WTC11 (cell line): Measurements from ENCODE around the gene HEPHL1. TPM values are rescaled to one million over a fixed set of nuclear protein-coding genes. Genes with fewer than 3 reads are reported as not detected.

Experiments used
- ATAC-seq: fragments of 200-7000 bp; cut with Tn5 transposase; 2 replicates; pipeline ENCODE4 v1.10.0; 2021; ENCODE audit warnings: mild to moderate bottlenecking, moderate library complexity
- CTCF ChIA-PET: fragments of 300-600 bp; sonication (Branson Sonifier 250); formaldehyde crosslinking; loops from one replicate; lab custom pipeline; 2021; ENCODE audit warnings: antibody characterized with exemption; lab: Charles Lee
- POLR2A ChIA-PET: fragments of 350-600 bp; sonication (Branson Sonifier 250); formaldehyde crosslinking; loops from one replicate; lab custom pipeline; 2021; ENCODE audit warnings: antibody characterized with exemption; lab: Charles Lee
- DNase-seq: peaks from one replicate; pipeline ENCODE4 v3.0.0; 2021; ENCODE audit warnings: low spot score
- H3K27ac Mint-ChIP-seq: 2 replicates; pipeline ENCODE4 v1.8.0; 2021; ENCODE audit warnings: mixed read lengths
- H3K27me3 Mint-ChIP-seq: 2 replicates; pipeline ENCODE4 v1.8.0; 2021; ENCODE audit warnings: low read depth, mild to moderate bottlenecking, moderate library complexity, mixed read lengths
- H3K36me3 Mint-ChIP-seq: 2 replicates; pipeline ENCODE4 v1.8.0; 2021; ENCODE audit warnings: mixed read lengths
- H3K4me1 Mint-ChIP-seq: 2 replicates; pipeline ENCODE4 v1.8.0; 2022; ENCODE audit warnings: mixed read lengths
- H3K4me3 Mint-ChIP-seq: 2 replicates; pipeline ENCODE4 v1.8.0; 2021; ENCODE audit warnings: mild to moderate bottlenecking, moderate library complexity, mixed read lengths
- H3K9me3 Mint-ChIP-seq: 2 replicates; pipeline ENCODE4 v1.8.0; 2021; ENCODE audit warnings: mixed read lengths
- ATF3 ChIP-seq: sonication (generic); formaldehyde crosslinking; conservative IDR thresholded peaks from 2 replicates; pipeline ENCODE4 v1.8.1; 2022; ENCODE audit warnings: mild to moderate bottlenecking, missing genetic modification reagents
- E2F1 ChIP-seq: sonication (generic); formaldehyde crosslinking; IDR thresholded peaks from 2 replicates; pipeline ENCODE4 v1.8.0; 2022; ENCODE audit warnings: mild to moderate bottlenecking, missing genetic modification reagents
- ELF4 ChIP-seq: sonication (generic); formaldehyde crosslinking; IDR thresholded peaks from 2 replicates; pipeline ENCODE4 v1.8.1; 2022; ENCODE audit warnings: low read depth, mild to moderate bottlenecking, moderate library complexity, missing genetic modification reagents
- FOXJ3 ChIP-seq: sonication (generic); formaldehyde crosslinking; IDR thresholded peaks from 2 replicates; pipeline ENCODE4 v1.9.0; 2021; ENCODE audit warnings: missing genetic modification reagents, mild to moderate bottlenecking, borderline replicate concordance
- GABPB1 ChIP-seq: sonication (generic); formaldehyde crosslinking; IDR thresholded peaks from 2 replicates; pipeline ENCODE4 v1.8.1; 2023; ENCODE audit warnings: mild to moderate bottlenecking, missing genetic modification reagents
- IRF1 ChIP-seq: sonication (generic); formaldehyde crosslinking; IDR thresholded peaks from 2 replicates; pipeline ENCODE4 v1.8.0; 2023; ENCODE audit warnings: missing genetic modification reagents
- IRF2 ChIP-seq: sonication (generic); formaldehyde crosslinking; IDR thresholded peaks from 2 replicates; pipeline ENCODE4 v1.8.0; 2022; ENCODE audit warnings: low read depth, missing genetic modification reagents, borderline replicate concordance
- NFATC4 ChIP-seq: fragments of 250-450 bp; sonication (Bioruptor Pico); IDR thresholded peaks from 2 replicates; pipeline ENCODE4 v1.9.0; 2021; ENCODE audit warnings: mild to moderate bottlenecking
- NFE2L1 ChIP-seq: sonication (generic); formaldehyde crosslinking; IDR thresholded peaks from 2 replicates; pipeline ENCODE4 v1.8.1; 2023; ENCODE audit warnings: missing genetic modification reagents
- STAT6 ChIP-seq: sonication (generic); formaldehyde crosslinking; conservative IDR thresholded peaks from 2 replicates; pipeline ENCODE4 v1.8.1; 2023; ENCODE audit warnings: mild to moderate bottlenecking, low read depth, missing genetic modification reagents, moderate library complexity
- TCF7 ChIP-seq: sonication (generic); formaldehyde crosslinking; IDR thresholded peaks from 2 replicates; pipeline ENCODE4 v1.8.0; 2022; ENCODE audit warnings: mild to moderate bottlenecking, low read depth, missing genetic modification reagents, moderate library complexity
- TP53 ChIP-seq: sonication (generic); formaldehyde crosslinking; IDR thresholded peaks from 2 replicates; pipeline ENCODE4 v1.8.1; 2023; ENCODE audit warnings: mild to moderate bottlenecking, missing genetic modification reagents
- ZBTB21 ChIP-seq: sonication (generic); formaldehyde crosslinking; IDR thresholded peaks from 2 replicates; pipeline ENCODE4 v1.8.1; 2023; ENCODE audit warnings: mild to moderate bottlenecking, missing genetic modification reagents, borderline replicate concordance
- ZMAT4 ChIP-seq: fragments of 250-450 bp; sonication (Bioruptor Pico); IDR thresholded peaks from 2 replicates; pipeline ENCODE4 v1.9.0; 2021; ENCODE audit warnings: mild to moderate bottlenecking
- ZNF138 ChIP-seq: sonication (generic); formaldehyde crosslinking; conservative IDR thresholded peaks from 2 replicates; pipeline ENCODE4 v1.8.1; 2022; ENCODE audit warnings: mild to moderate bottlenecking, moderate library complexity, missing genetic modification reagents
- ZNF396 ChIP-seq: fragments of 250-450 bp; sonication (Bioruptor Pico); IDR thresholded peaks from 2 replicates; pipeline ENCODE4 v1.8.0; 2021; ENCODE audit warnings: mild to moderate bottlenecking, moderate library complexity, borderline replicate concordance
- ZNF416 ChIP-seq: fragments of 250-450 bp; sonication (Bioruptor Pico); IDR thresholded peaks from 2 replicates; pipeline ENCODE4 v1.9.0; 2021; ENCODE audit warnings: mild to moderate bottlenecking, inconsistent platforms
- ZNF423 ChIP-seq: fragments of 250-450 bp; sonication (Bioruptor Pico); IDR thresholded peaks from 2 replicates; pipeline ENCODE4 v2.1.2; 2022; ENCODE audit warnings: mild to moderate bottlenecking, moderate library complexity
- ZNF425 ChIP-seq: fragments of 250-450 bp; sonication (Bioruptor Pico); conservative IDR thresholded peaks from 2 replicates; pipeline ENCODE4 v1.9.0; 2021; ENCODE audit warnings: mild to moderate bottlenecking
- ZNF532 ChIP-seq: fragments of 250-450 bp; sonication (Bioruptor Pico); IDR thresholded peaks from 2 replicates; pipeline ENCODE4 v1.9.0; 2021; ENCODE audit warnings: mild to moderate bottlenecking, borderline replicate concordance
- ZSCAN18 ChIP-seq: fragments of 250-450 bp; sonication (Bioruptor Pico); IDR thresholded peaks from 2 replicates; pipeline ENCODE4 v2.1.2; 2022; ENCODE audit warnings: mild to moderate bottlenecking, moderate library complexity
- total RNA-seq: library from RNA; stranded (reverse); gene quantifications from 3 replicates; pipeline ENCODE4 v1.2.3, GENCODE V29; 2021

Gene HEPHL1
- total RNA-seq, 1 experiment from 2014 or later = 0.13 TPM

- no peak for TF ChIP-seq ZNF532
- no peak for TF ChIP-seq ZNF138 (CRISPR knock-in tag)
- TF ChIP-seq NFE2L1 (CRISPR knock-in tag) = no peak
- no peak for TF ChIP-seq TCF7 (CRISPR knock-in tag)
- TF ChIP-seq ZMAT4 = no peak
- no peak for TF ChIP-seq ZNF423 (CRISPR knock-in tag)
- TF ChIP-seq FOXJ3 = no peak
- no peak for TF ChIP-seq E2F1 (CRISPR knock-in tag)
- TF ChIP-seq GABPB1 (CRISPR knock-in tag) = no peak
These were observed 68.2 kb downstream of the HEPHL1 start (continued) for GRCh38 chr11:94089341-94089740.

- no peaks in the 10 kb centered on the region for H3K36me3 Mint-ChIP-seq
- ChIA-PET POLR2A (no interaction called here), CTCF (no interaction called here)
- no peak for DNase-seq
- H3K27me3 Mint-ChIP-seq = no peaks in the 10 kb centered on the region; the same call in 1 of the 2 replicates
- H3K4me3 Mint-ChIP-seq = no peak overlapping the region
- peaks cover 8% of the 10 kb centered on the region for H3K9me3 Mint-ChIP-seq
- no peak for ATAC-seq
- peaks cover 2% of the 10 kb centered on the region; the same call in 1 of the 2 replicates for H3K4me1 Mint-ChIP-seq
- no peak overlapping the region for H3K27ac Mint-ChIP-seq
- TF ChIP-seq ZNF396 (CRISPR knock-in tag) (no peak), IRF1 (no peak), NFATC4 (no peak), ZNF425 (no peak), ZNF138 (CRISPR knock-in tag) (no peak), ZNF416 (no peak), E2F1 (CRISPR knock-in tag) (no peak), IRF2 (CRISPR knock-in tag) (no peak), ATF3 (CRISPR knock-in tag) (no peak), ZBTB21 (CRISPR knock-in tag) (no peak), FOXJ3 (no peak), ELF4 (CRISPR knock-in tag) (no peak), TP53 (CRISPR knock-in tag) (no peak), ZSCAN18 (CRISPR knock-in tag) (no peak), STAT6 (CRISPR knock-in tag) (no peak), ZMAT4 (no peak)
These were observed 69.2 kb downstream of the HEPHL1 start for GRCh38 chr11:94090401-94090800.
